Body of pancreas (tissue), 4 donors: ENCODE results near the gene CREB3L1.

Experiments
- POLR2A ChIP-seq, 3 donors: fragments of 450-650 bp; IDR thresholded peaks; one replicate each; pipeline ENCODE4 v1.6.1; 2016; ENCODE audit warnings: antibody characterized with exemption in 3 of 3, mild to moderate bottlenecking in 2 of 3
- TF ChIP-seq, protein P1 (sequence below), 7 experiments: fragments of 450-650 bp in 4 of 7; fragments of 200-600 bp in 3 of 7; sonication (generic) in 3 of 7; IDR thresholded peaks; one replicate each; pipeline ENCODE4 v1.5.1; 2016 to 2019; ENCODE audit warnings: antibody characterized with exemption in 7 of 7

GRCh38 chr11:46321757-46322156 is 44.3 kb downstream of the CREB3L1 start:
- TF ChIP-seq, protein P1, sequence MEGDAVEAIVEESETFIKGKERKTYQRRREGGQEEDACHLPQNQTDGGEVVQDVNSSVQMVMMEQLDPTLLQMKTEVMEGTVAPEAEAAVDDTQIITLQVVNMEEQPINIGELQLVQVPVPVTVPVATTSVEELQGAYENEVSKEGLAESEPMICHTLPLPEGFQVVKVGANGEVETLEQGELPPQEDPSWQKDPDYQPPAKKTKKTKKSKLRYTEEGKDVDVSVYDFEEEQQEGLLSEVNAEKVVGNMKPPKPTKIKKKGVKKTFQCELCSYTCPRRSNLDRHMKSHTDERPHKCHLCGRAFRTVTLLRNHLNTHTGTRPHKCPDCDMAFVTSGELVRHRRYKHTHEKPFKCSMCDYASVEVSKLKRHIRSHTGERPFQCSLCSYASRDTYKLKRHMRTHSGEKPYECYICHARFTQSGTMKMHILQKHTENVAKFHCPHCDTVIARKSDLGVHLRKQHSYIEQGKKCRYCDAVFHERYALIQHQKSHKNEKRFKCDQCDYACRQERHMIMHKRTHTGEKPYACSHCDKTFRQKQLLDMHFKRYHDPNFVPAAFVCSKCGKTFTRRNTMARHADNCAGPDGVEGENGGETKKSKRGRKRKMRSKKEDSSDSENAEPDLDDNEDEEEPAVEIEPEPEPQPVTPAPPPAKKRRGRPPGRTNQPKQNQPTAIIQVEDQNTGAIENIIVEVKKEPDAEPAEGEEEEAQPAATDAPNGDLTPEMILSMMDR (IDR thresholded peaks at IDR 0.05): no peak
- TF ChIP-seq POLR2A (IDR thresholded peaks at IDR 0.05): no peak
